OCI-LY7 (cell line): Measurements from ENCODE around the gene HNRNPAB.

ENCODE experiments used
- CTCF ChIP-seq: fragments of 200-600 bp; sonication (generic); conservative IDR thresholded peaks from 2 replicates; pipeline ENCODE4 v1.5.1; 2014; ENCODE audit warnings: mild to moderate bottlenecking, antibody characterized with exemption, low read length, moderate library complexity, mixed read lengths
- EZH2phosphoT487 ChIP-seq: fragments of 200-600 bp; sonication (generic); IDR thresholded peaks from 2 replicates; pipeline ENCODE4 v1.6.1; 2018; ENCODE audit warnings: low read depth, borderline replicate concordance, mild to moderate bottlenecking, mixed run types, antibody characterized with exemption, low read length, moderate library complexity, mixed read lengths

DNA sequence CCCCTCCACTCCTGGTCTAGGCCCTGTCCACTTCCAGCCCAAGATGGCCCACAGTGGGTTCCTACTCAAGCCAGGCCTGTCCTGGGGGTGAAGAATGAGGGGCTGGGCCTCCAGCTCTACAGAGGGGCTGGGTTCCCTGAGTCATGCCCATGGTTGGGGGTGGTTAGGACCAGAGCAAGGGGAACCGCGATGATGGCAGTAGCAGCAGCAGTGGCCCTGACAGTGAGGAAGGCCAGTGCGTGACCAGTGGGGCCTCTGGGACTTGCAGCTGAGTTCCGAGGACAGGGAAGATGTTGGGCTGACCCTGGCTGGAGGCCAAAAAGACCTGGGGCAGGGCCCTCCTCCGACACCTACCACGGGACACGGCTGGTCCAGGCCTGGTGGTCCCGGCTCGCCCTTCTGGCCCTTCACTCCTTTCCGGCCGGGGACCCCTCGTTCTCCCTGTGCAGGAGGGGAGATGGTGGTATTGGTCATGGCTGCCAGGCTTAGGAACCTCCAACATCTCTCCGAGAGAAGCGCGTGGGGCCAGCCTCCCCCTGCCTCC is 37.4 kb downstream of the HNRNPAB start:
- TF ChIP-seq CTCF: no peak
- no peak for TF ChIP-seq EZH2phosphoT487
